Nephron progenitor cell (in vitro differentiated cells): ENCODE measurements around the gene HELT.
"Not testable (repeated sequence)": the region's sequence is repeated elsewhere in the genome, so short reads cannot be mapped to it uniquely, and the experiment has no call there.

Experiments
- DNase-seq: peaks from one replicate; pipeline ENCODE4 v3.0.0; 2021
- H3K27ac Mint-ChIP-seq: 2 replicates; pipeline ENCODE4 v1.8.0; 2021; ENCODE audit warnings: mild to moderate bottlenecking, moderate library complexity, mixed read lengths
- H3K27me3 Mint-ChIP-seq: 2 replicates; pipeline ENCODE4 v1.8.0; 2021; ENCODE audit warnings: mild to moderate bottlenecking, low read depth, mixed read lengths; ENCODE audit not compliant: poor library complexity
- H3K36me3 Mint-ChIP-seq: 2 replicates; pipeline ENCODE4 v1.8.0; 2021; ENCODE audit warnings: low read depth, mixed read lengths
- H3K4me1 Mint-ChIP-seq: 2 replicates; pipeline ENCODE4 v1.8.0; 2021; ENCODE audit warnings: mixed read lengths
- H3K4me3 Mint-ChIP-seq: 2 replicates; pipeline ENCODE4 v1.8.0; 2021; ENCODE audit warnings: mild to moderate bottlenecking, moderate library complexity, mixed read lengths
- H3K9me3 Mint-ChIP-seq: 2 replicates; pipeline ENCODE4 v1.8.0; 2021; ENCODE audit warnings: mild to moderate bottlenecking, moderate library complexity, mixed read lengths
- CTCF ChIP-seq: fragments of 200-600 bp; sonication (generic); IDR thresholded peaks from 2 replicates; pipeline ENCODE4 v1.5.0; 2021; ENCODE audit warnings: antibody characterized with exemption

The HELT gene

GRCh38 chr4:184994623-184995010, 23.7 kb upstream of the HELT start:
- H3K4me3 Mint-ChIP-seq = no peak overlapping the region
- H3K27ac Mint-ChIP-seq = no peak overlapping the region
- no peaks in the 10 kb centered on the region for H3K36me3 Mint-ChIP-seq
- DNase-seq = no peak
- no peak for TF ChIP-seq CTCF
- no peaks in the 10 kb centered on the region for H3K4me1 Mint-ChIP-seq
- H3K27me3 Mint-ChIP-seq = peaks cover 13% of the 10 kb centered on the region
- H3K9me3 Mint-ChIP-seq = no peaks in the 10 kb centered on the region

- H3K27ac Mint-ChIP-seq, H3K9me3 Mint-ChIP-seq, H3K4me1 Mint-ChIP-seq: not testable (repeated sequence)
Measured at GRCh38 chr4:184997656-184998055, 20.6 kb upstream of the HELT start.

GRCh38 chr4:185002784-185003183, 15.5 kb upstream of the HELT start:
- no peak for DNase-seq
- no peaks in the 10 kb centered on the region for H3K9me3 Mint-ChIP-seq
- no peaks in the 10 kb centered on the region for H3K36me3 Mint-ChIP-seq
- no peak overlapping the region for H3K4me3 Mint-ChIP-seq
- H3K27me3 Mint-ChIP-seq = peaks cover 82% of the 10 kb centered on the region
- no peak for TF ChIP-seq CTCF
- peaks cover 8% of the 10 kb centered on the region for H3K4me1 Mint-ChIP-seq
- no peak overlapping the region for H3K27ac Mint-ChIP-seq

More at GRCh38 chr4:184997656-184998055, 20.6 kb upstream of the HELT start:
- H3K4me3 Mint-ChIP-seq, DNase-seq, H3K36me3 Mint-ChIP-seq: not testable (repeated sequence)
- H3K27me3 Mint-ChIP-seq = peaks cover 37% of the 10 kb centered on the region

- Mint-ChIP-seq H3K27ac (no peak overlapping the region), H3K36me3 (no peaks in the 10 kb centered on the region), H3K4me3 (no peak overlapping the region), H3K4me1 (peaks cover 8% of the 10 kb centered on the region), H3K9me3 (peaks cover 4% of the 10 kb centered on the region), H3K27me3 (peaks cover 87% of the 10 kb centered on the region)
- no peak for TF ChIP-seq CTCF
- DNase-seq = no peak
Measured at GRCh38 chr4:185003596-185004351, 14.5 kb upstream of the HELT start.

- Mint-ChIP-seq H3K36me3 (no peaks in the 10 kb centered on the region), H3K4me1 (peaks cover 8% of the 10 kb centered on the region), H3K27me3 (peaks cover 95% of the 10 kb centered on the region), H3K27ac (no peak overlapping the region), H3K4me3 (peak overlapping the region; percentile 79), H3K9me3 (peaks cover 4% of the 10 kb centered on the region)
- DNase-seq = peak; percentile 38
- TF ChIP-seq CTCF = no peak
Measured at GRCh38 chr4:185004562-185005218, 13.6 kb upstream of the HELT start.

GRCh38 chr4:185005219-185005819, 13.0 kb upstream of the HELT start:
- no peak overlapping the region for H3K27ac Mint-ChIP-seq
- H3K27me3 Mint-ChIP-seq = peaks cover 95% of the 10 kb centered on the region
- H3K36me3 Mint-ChIP-seq = no peaks in the 10 kb centered on the region
- TF ChIP-seq CTCF = peak; percentile 88
- peak overlapping the region; percentile 79 for H3K4me3 Mint-ChIP-seq
- peaks cover 8% of the 10 kb centered on the region for H3K4me1 Mint-ChIP-seq
- peak; percentile 86 for DNase-seq
- peaks cover 4% of the 10 kb centered on the region for H3K9me3 Mint-ChIP-seq
